SU-DHL-6 (cell line): Measurements from ENCODE around the gene PLCL1.

Experiments
- H2AFZ ChIP-seq: fragments of 200-600 bp; sonication (generic); 2 replicates; pipeline ENCODE4 v1.6.1; 2014; ENCODE audit warnings: low read depth, mild to moderate bottlenecking, moderate library complexity, mixed read lengths, antibody characterized with exemption, low read length; ENCODE audit not compliant: severe bottlenecking
- H3F3A ChIP-seq: fragments of 200-600 bp; shearing (Covaris generic); 2 replicates; pipeline ENCODE4 v1.6.0; 2016; ENCODE audit warnings: antibody characterized with exemption, mild to moderate bottlenecking; ENCODE audit not compliant: insufficient read depth
- H3K27ac ChIP-seq: fragments of 200-600 bp; sonication (generic); 2 replicates; pipeline ENCODE4 v1.5.1; 2016; ENCODE audit warnings: low read depth, mild to moderate bottlenecking, low read length, moderate library complexity, mixed read lengths
- H3K27me3 ChIP-seq: fragments of 200-600 bp; sonication (generic), shearing (Covaris generic); 2 replicates; pipeline ENCODE4 v1.6.0; 2014; ENCODE audit warnings: mild to moderate bottlenecking, low read length
- H3K36me3 ChIP-seq: fragments of 200-600 bp; sonication (generic); 2 replicates; pipeline ENCODE4 v1.6.1; 2014; ENCODE audit warnings: mild to moderate bottlenecking, low read length, mixed read lengths
- H3K4me2 ChIP-seq: fragments of 300-600, 200-600 bp; shearing (Covaris generic), sonication (generic); 2 replicates; pipeline ENCODE4 v1.6.0; 2014; ENCODE audit warnings: low read length, low read depth, mild to moderate bottlenecking; ENCODE audit not compliant: poor library complexity, severe bottlenecking
- H3K4me3 ChIP-seq: fragments of 200-600 bp; sonication (generic); 2 replicates; pipeline ENCODE4 v1.5.1; 2014; ENCODE audit warnings: antibody characterized with exemption, low read length, mild to moderate bottlenecking, mixed read lengths; ENCODE audit not compliant: insufficient read depth, poor library complexity, severe bottlenecking
- H3K79me2 ChIP-seq: fragments of 200-600 bp; sonication (generic); 2 replicates; pipeline ENCODE4 v1.6.1; 2014; ENCODE audit warnings: mild to moderate bottlenecking, low read length, moderate library complexity; ENCODE audit not compliant: insufficient read depth
- H3K9ac ChIP-seq: fragments of 200-600 bp; sonication (generic); 2 replicates; pipeline ENCODE4 v1.7.0; 2014; ENCODE audit warnings: mild to moderate bottlenecking, low read length
- H3K9me2 ChIP-seq: fragments of 200-600 bp; sonication (generic); replicated peaks from 2 replicates; pipeline ENCODE4 v1.6.1; 2014; ENCODE audit warnings: low read length; ENCODE audit not compliant: insufficient read depth
- H3K9me3 ChIP-seq: fragments of 200-600 bp; sonication (generic); 2 replicates; pipeline ENCODE4 v1.6.1; 2014; ENCODE audit warnings: low read length, mixed read lengths; ENCODE audit not compliant: insufficient read depth
- H4K20me1 ChIP-seq: fragments of 200-600 bp; sonication (generic); 2 replicates; pipeline ENCODE4 v1.6.1; 2014; ENCODE audit warnings: low read depth, mild to moderate bottlenecking, antibody characterized with exemption, low read length, moderate library complexity, mixed read lengths
- EZH2phosphoT487 ChIP-seq: fragments of 200-600 bp; sonication (generic), shearing (Covaris generic); conservative IDR thresholded peaks from 2 replicates; pipeline ENCODE4 v1.6.1; 2018; ENCODE audit warnings: mild to moderate bottlenecking, antibody characterized with exemption, low read length, moderate library complexity, mixed read lengths
- TF ChIP-seq, protein P1 (sequence below): fragments of 200-600 bp; sonication (generic); IDR thresholded peaks from one replicate; pipeline ENCODE4 v1.5.1; 2017; ENCODE audit warnings: antibody characterized with exemption, mild to moderate bottlenecking, low read length, moderate library complexity; ENCODE audit not compliant: insufficient read depth, poor library complexity, severe bottlenecking

The PLCL1 gene

GRCh38 chr2:197804049-197804757, at the start of gene PLCL1:
PLCL1 (plus strand) TSS chr2:197804593.
- TF ChIP-seq, protein P1, sequence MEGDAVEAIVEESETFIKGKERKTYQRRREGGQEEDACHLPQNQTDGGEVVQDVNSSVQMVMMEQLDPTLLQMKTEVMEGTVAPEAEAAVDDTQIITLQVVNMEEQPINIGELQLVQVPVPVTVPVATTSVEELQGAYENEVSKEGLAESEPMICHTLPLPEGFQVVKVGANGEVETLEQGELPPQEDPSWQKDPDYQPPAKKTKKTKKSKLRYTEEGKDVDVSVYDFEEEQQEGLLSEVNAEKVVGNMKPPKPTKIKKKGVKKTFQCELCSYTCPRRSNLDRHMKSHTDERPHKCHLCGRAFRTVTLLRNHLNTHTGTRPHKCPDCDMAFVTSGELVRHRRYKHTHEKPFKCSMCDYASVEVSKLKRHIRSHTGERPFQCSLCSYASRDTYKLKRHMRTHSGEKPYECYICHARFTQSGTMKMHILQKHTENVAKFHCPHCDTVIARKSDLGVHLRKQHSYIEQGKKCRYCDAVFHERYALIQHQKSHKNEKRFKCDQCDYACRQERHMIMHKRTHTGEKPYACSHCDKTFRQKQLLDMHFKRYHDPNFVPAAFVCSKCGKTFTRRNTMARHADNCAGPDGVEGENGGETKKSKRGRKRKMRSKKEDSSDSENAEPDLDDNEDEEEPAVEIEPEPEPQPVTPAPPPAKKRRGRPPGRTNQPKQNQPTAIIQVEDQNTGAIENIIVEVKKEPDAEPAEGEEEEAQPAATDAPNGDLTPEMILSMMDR, result no peak
- no peak; the same call in 1 of the 2 replicates for TF ChIP-seq EZH2phosphoT487
- Histone ChIP-seq H3F3A (no peaks in the 10 kb centered on the region), H3K4me3 (peak within 1 kb of the TSS; percentile 67), H2AFZ (peak within 1 kb of the TSS; percentile 98), H3K4me2 (peak within 1 kb of the TSS; percentile 86), H3K79me2 (no peaks in the 10 kb centered on the region), H3K9ac (peak within 1 kb of the TSS; percentile 55), H3K36me3 (no peaks in the 10 kb centered on the region), H3K9me3 (no peaks in the 10 kb centered on the region), H3K27ac (no peak within 1 kb of the TSS), H4K20me1 (no peaks in the 10 kb centered on the region), H3K9me2 (no peaks in the 10 kb centered on the region), H3K27me3 (no peaks in the 10 kb centered on the region)

DNA sequence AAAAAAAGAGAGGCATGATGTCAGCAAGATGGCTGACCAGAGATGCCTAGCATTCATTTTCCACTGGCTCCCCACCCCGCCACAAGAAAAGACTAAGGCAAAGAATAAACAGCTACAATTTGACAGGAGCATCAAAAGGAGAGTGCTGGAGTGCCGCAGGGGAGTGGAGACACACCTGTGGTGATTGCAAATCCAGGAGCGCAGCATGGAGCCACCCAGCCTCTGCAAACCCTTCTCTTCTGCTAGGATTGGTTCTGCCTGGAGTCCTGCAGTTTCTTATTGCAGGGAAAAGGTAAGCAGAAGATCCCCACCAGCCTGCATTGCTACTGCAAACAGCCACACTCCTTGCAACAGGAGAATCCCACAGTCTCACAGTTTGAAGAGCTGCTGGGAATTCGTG, 45.4 kb upstream of the PLCL1 start:
- Histone ChIP-seq H3K9me3 (0 out of 2 replicates have a peak, but pooled peaks cover 10% of the 10 kb centered on the region), H4K20me1 (no peaks in the 10 kb centered on the region), H3K36me3 (no peaks in the 10 kb centered on the region), H3K9me2 (no peaks in the 10 kb centered on the region), H3K4me3 (no peak overlapping the region), H3K27ac (no peak overlapping the region), H3F3A (no peaks in the 10 kb centered on the region), H3K27me3 (no peaks in the 10 kb centered on the region), H3K79me2 (no peaks in the 10 kb centered on the region), H3K9ac (no peak overlapping the region), H2AFZ (no peak overlapping the region), H3K4me2 (no peak overlapping the region)
- TF ChIP-seq EZH2phosphoT487, result no peak
- TF ChIP-seq, protein P1, result no peak

- Histone ChIP-seq H4K20me1 (no peaks in the 10 kb centered on the region), H3K79me2 (no peaks in the 10 kb centered on the region), H3K36me3 (no peaks in the 10 kb centered on the region), H2AFZ (no peak overlapping the region), H3K4me3 (no peak overlapping the region), H3K9ac (no peak overlapping the region), H3K9me3 (0 out of 2 replicates have a peak, but pooled peaks cover 10% of the 10 kb centered on the region), H3K4me2 (no peak overlapping the region), H3K9me2 (no peaks in the 10 kb centered on the region), H3F3A (no peaks in the 10 kb centered on the region), H3K27me3 (no peaks in the 10 kb centered on the region), H3K27ac (no peak overlapping the region)
- TF ChIP-seq, protein P1, result no peak
- no peak for TF ChIP-seq EZH2phosphoT487
Measured at GRCh38 chr2:197759625-197760292, 44.6 kb upstream of the PLCL1 start.
